SK-N-SH treated with all-trans-retinoic acid at 6 μM for 48 hours (cell line): Measurements from ENCODE around the gene TMEM236.

Experiments
- ATAC-seq: fragments of 200-7000 bp; cut with Tn5 transposase; 3 replicates; pipeline ENCODE4 v1.9.1; 2020; ENCODE audit warnings: mild to moderate bottlenecking, moderate library complexity
- ARNTL ChIP-seq: fragments of 450-650 bp; formaldehyde crosslinking; IDR thresholded peaks from 2 replicates; pipeline ENCODE4 v1.5.0; 2020; ENCODE audit warnings: low read depth, mild to moderate bottlenecking, moderate library complexity, borderline replicate concordance
- BACH2 ChIP-seq: fragments of 250-450 bp; sonication (Bioruptor Pico); IDR thresholded peaks from 2 replicates; pipeline ENCODE4 v1.9.0; 2021; ENCODE audit warnings: mild to moderate bottlenecking, borderline replicate concordance
- ESRRG ChIP-seq: fragments of 250-450 bp; sonication (Bioruptor Pico); IDR thresholded peaks from 2 replicates; pipeline ENCODE4 v1.6.1; 2021; ENCODE audit warnings: mild to moderate bottlenecking
- GLIS3 ChIP-seq: fragments of 250-450 bp; sonication (Bioruptor Pico); IDR thresholded peaks from 2 replicates; pipeline ENCODE4 v1.5.0; 2020; ENCODE audit warnings: mild to moderate bottlenecking, moderate library complexity
- ISL1 ChIP-seq: fragments of 250-450 bp; sonication (Bioruptor Pico); IDR thresholded peaks from 2 replicates; pipeline ENCODE4 v2.1.2; 2022; ENCODE audit warnings: mild to moderate bottlenecking, moderate library complexity
- OSR1 ChIP-seq: fragments of 250-450 bp; sonication (Bioruptor Pico); IDR thresholded peaks from 2 replicates; pipeline ENCODE4 v1.8.0; 2022; ENCODE audit warnings: moderate library complexity, mild to moderate bottlenecking, inconsistent platforms
- PATZ1 ChIP-seq: fragments of 250-450 bp; sonication (Bioruptor Pico); IDR thresholded peaks from 2 replicates; pipeline ENCODE4 v1.8.0; 2020; ENCODE audit warnings: mild to moderate bottlenecking, moderate library complexity, borderline replicate concordance
- PPARA ChIP-seq: fragments of 250-450 bp; sonication (Bioruptor Pico); IDR thresholded peaks from 2 replicates; pipeline ENCODE4 v1.5.0; 2020; ENCODE audit warnings: mild to moderate bottlenecking, borderline replicate concordance
- RARB ChIP-seq: fragments of 250-450 bp; sonication (Bioruptor Pico); IDR thresholded peaks from 2 replicates; pipeline ENCODE4 v1.8.0; 2021; ENCODE audit warnings: mild to moderate bottlenecking, moderate library complexity
- SNAI2 ChIP-seq: fragments of 250-450 bp; sonication (Bioruptor Pico); IDR thresholded peaks from 2 replicates; pipeline ENCODE4 v1.5.0; 2020; ENCODE audit warnings: mild to moderate bottlenecking, moderate library complexity
- TCF4 ChIP-seq: fragments of 250-450 bp; sonication (Bioruptor Pico); IDR thresholded peaks from 2 replicates; pipeline ENCODE4 v1.8.0; 2021; ENCODE audit warnings: mild to moderate bottlenecking, moderate library complexity, borderline replicate concordance
- TOX ChIP-seq: fragments of 250-450 bp; sonication (Bioruptor Pico); IDR thresholded peaks from 2 replicates; pipeline ENCODE4 v1.8.0; 2021; ENCODE audit warnings: mild to moderate bottlenecking, moderate library complexity, borderline replicate concordance
- ZC3H10 ChIP-seq: fragments of 250-450 bp; sonication (Bioruptor Pico); IDR thresholded peaks from 2 replicates; pipeline ENCODE4 v1.5.1; 2021; ENCODE audit warnings: mild to moderate bottlenecking, moderate library complexity
- ZFP3 ChIP-seq: fragments of 250-450 bp; sonication (Bioruptor Pico); IDR thresholded peaks from 2 replicates; pipeline ENCODE4 v1.5.0; 2020; ENCODE audit warnings: mild to moderate bottlenecking, moderate library complexity
- ZFP30 ChIP-seq: fragments of 450-650 bp; formaldehyde crosslinking; IDR thresholded peaks from 2 replicates; pipeline ENCODE4 v1.5.0; 2022; ENCODE audit warnings: mild to moderate bottlenecking, moderate library complexity
- ZNF565 ChIP-seq: fragments of 450-650 bp; formaldehyde crosslinking; conservative IDR thresholded peaks from 2 replicates; pipeline ENCODE4 v1.5.0; 2020; ENCODE audit warnings: low read depth, mild to moderate bottlenecking, moderate library complexity
- ZNF70 ChIP-seq: fragments of 450-650 bp; formaldehyde crosslinking; IDR thresholded peaks from 2 replicates; pipeline ENCODE4 v1.5.0; 2020; ENCODE audit warnings: mild to moderate bottlenecking, moderate library complexity
- ZNF8 ChIP-seq: fragments of 450-650 bp; formaldehyde crosslinking; IDR thresholded peaks from 2 replicates; pipeline ENCODE4 v1.5.0; 2020; ENCODE audit warnings: mild to moderate bottlenecking, moderate library complexity
- TF ChIP-seq, protein P1 (sequence below): fragments of 250-450 bp; sonication (Bioruptor Pico); IDR thresholded peaks from 2 replicates; pipeline ENCODE4 v1.5.1; 2021; ENCODE audit warnings: mild to moderate bottlenecking, moderate library complexity
- TF ChIP-seq, protein P2 (sequence below): fragments of 250-450 bp; sonication (Bioruptor Pico); IDR thresholded peaks from 2 replicates; pipeline ENCODE4 v1.5.1; 2020; ENCODE audit warnings: low read depth, mild to moderate bottlenecking, moderate library complexity

Gene TMEM236

GRCh38 chr10:17751781-17752445, at the start of gene TMEM236:
TSS of gene TMEM236 (plus strand) at chr10:17752201. CDS start at chr10:17752296, 95 bp downstream.
- ATAC-seq = no peak
- no peak for TF ChIP-seq ZNF70 (CRISPR knock-in tag)
- TF ChIP-seq, all 23 proteins: peak for 0

- ATAC-seq = no peak
Measured at GRCh38 chr10:17703706-17704105, 48.3 kb upstream of the TMEM236 start.

DNA sequence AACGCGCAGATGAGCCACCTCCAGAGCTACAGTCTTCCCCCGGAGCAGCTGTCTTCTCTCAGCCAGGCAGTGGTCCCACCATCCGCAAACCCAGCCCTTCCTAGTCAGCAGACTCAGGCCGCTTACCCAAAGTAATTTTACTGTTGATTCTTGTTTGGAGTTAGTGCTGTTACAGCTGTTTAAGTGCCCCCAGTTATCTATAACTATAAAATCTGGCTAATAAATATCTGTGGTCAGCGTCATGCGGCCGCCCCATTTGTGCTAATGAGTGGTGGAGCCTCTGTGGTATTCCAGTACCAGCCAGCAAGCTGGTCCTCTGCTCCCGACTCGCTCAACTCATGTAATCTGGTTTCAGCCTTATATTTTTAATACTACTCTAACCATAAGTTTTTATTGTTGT, 43.2 kb upstream of the TMEM236 start:
- no peak for TF ChIP-seq GLIS3 (CRISPR knock-in tag)
- no peak for TF ChIP-seq SNAI2 (CRISPR knock-in tag)
- TF ChIP-seq TOX = no peak
- TF ChIP-seq, protein P1, sequence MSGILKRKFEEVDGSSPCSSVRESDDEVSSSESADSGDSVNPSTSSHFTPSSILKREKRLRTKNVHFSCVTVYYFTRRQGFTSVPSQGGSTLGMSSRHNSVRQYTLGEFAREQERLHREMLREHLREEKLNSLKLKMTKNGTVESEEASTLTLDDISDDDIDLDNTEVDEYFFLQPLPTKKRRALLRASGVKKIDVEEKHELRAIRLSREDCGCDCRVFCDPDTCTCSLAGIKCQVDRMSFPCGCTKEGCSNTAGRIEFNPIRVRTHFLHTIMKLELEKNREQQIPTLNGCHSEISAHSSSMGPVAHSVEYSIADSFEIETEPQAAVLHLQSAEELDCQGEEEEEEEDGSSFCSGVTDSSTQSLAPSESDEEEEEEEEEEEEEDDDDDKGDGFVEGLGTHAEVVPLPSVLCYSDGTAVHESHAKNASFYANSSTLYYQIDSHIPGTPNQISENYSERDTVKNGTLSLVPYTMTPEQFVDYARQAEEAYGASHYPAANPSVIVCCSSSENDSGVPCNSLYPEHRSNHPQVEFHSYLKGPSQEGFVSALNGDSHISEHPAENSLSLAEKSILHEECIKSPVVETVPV (CRISPR knock-in tag) = no peak
- no peak for TF ChIP-seq ZFP30 (CRISPR knock-in tag)
- no peak for TF ChIP-seq ZC3H10 (CRISPR knock-in tag)
- no peak for TF ChIP-seq PATZ1 (CRISPR knock-in tag)
- no peak for TF ChIP-seq ZNF8 (CRISPR knock-in tag)
- TF ChIP-seq OSR1 = no peak
- no peak for TF ChIP-seq ISL1 (CRISPR knock-in tag)
- TF ChIP-seq ZFP3 (CRISPR knock-in tag) = no peak
- no peak for TF ChIP-seq PPARA (CRISPR knock-in tag)
- TF ChIP-seq ZNF565 (CRISPR knock-in tag) = no peak
- TF ChIP-seq, protein P2, sequence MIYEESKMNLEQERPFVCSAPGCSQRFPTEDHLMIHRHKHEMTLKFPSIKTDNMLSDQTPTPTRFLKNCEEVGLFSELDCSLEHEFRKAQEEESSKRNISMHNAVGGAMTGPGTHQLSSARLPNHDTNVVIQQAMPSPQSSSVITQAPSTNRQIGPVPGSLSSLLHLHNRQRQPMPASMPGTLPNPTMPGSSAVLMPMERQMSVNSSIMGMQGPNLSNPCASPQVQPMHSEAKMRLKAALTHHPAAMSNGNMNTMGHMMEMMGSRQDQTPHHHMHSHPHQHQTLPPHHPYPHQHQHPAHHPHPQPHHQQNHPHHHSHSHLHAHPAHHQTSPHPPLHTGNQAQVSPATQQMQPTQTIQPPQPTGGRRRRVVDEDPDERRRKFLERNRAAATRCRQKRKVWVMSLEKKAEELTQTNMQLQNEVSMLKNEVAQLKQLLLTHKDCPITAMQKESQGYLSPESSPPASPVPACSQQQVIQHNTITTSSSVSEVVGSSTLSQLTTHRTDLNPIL (CRISPR knock-in tag) = no peak
- no peak for TF ChIP-seq RARB (CRISPR knock-in tag)
- TF ChIP-seq ESRRG (CRISPR knock-in tag) = no peak
- no peak for TF ChIP-seq ARNTL (CRISPR knock-in tag)
- no peak for ATAC-seq

More at GRCh38 chr10:17703706-17704105, 48.3 kb upstream of the TMEM236 start:
- no peak for TF ChIP-seq TCF4 (CRISPR knock-in tag)
- TF ChIP-seq ZC3H10 (CRISPR knock-in tag) = no peak
- TF ChIP-seq, protein P1 (CRISPR knock-in tag) = no peak
- TF ChIP-seq TOX = no peak
- TF ChIP-seq ISL1 (CRISPR knock-in tag) = no peak
- TF ChIP-seq ARNTL (CRISPR knock-in tag) = no peak
- TF ChIP-seq PPARA (CRISPR knock-in tag) = no peak
- no peak for TF ChIP-seq ZNF8 (CRISPR knock-in tag)
- TF ChIP-seq OSR1 = no peak
- TF ChIP-seq BACH2 (CRISPR knock-in tag) = no peak
- no peak for TF ChIP-seq PATZ1 (CRISPR knock-in tag)
- no peak for TF ChIP-seq ZNF565 (CRISPR knock-in tag)
- TF ChIP-seq GLIS3 (CRISPR knock-in tag) = no peak
- TF ChIP-seq, all 23 proteins: peak for 0
